Panc1 (cell line): Measurements from ENCODE around the gene UPF2.

Experiments used
- POLR2AphosphoS5 ChIP-seq: IDR thresholded peaks from 2 replicates; pipeline ENCODE4 v1.6.1; 2012; ENCODE audit warnings: mild to moderate bottlenecking, low read depth, low read length, moderate library complexity
- SIN3A ChIP-seq: IDR thresholded peaks from 2 replicates; pipeline ENCODE4 v1.6.1; 2012; ENCODE audit warnings: low read depth, mild to moderate bottlenecking, low read length, moderate library complexity, borderline replicate concordance; ENCODE audit not compliant: insufficient read depth
- TCF7L2 ChIP-seq: IDR thresholded peaks from 2 replicates; pipeline ENCODE4 v1.6.1; 2011; ENCODE audit warnings: mild to moderate bottlenecking, low read depth, low read length, inconsistent platforms
- TF ChIP-seq, protein P1 (sequence below): fragments of 450-650 bp; IDR thresholded peaks from 2 replicates; pipeline ENCODE4 v1.5.1; 2017; ENCODE audit warnings: mild to moderate bottlenecking

DNA sequence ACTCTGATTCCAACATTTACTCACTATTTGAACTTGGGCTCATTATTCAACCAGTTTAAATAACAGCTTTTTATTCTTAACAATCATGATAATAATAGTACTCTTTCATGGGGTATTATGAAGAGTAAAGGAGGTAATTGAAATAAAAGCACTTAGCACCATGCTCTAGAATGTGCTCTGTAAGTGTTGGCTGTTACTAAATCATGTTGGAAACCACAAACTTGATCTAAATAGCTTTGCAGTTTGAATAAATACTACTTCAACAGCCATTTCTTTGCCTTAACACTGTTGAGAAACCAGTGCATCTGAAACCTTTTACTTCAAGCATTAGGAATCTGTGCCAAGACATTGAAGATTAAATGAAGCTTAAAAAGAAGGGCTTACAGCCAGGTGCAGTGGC, 7.9 kb upstream of the UPF2 start:
- TF ChIP-seq, protein P1, sequence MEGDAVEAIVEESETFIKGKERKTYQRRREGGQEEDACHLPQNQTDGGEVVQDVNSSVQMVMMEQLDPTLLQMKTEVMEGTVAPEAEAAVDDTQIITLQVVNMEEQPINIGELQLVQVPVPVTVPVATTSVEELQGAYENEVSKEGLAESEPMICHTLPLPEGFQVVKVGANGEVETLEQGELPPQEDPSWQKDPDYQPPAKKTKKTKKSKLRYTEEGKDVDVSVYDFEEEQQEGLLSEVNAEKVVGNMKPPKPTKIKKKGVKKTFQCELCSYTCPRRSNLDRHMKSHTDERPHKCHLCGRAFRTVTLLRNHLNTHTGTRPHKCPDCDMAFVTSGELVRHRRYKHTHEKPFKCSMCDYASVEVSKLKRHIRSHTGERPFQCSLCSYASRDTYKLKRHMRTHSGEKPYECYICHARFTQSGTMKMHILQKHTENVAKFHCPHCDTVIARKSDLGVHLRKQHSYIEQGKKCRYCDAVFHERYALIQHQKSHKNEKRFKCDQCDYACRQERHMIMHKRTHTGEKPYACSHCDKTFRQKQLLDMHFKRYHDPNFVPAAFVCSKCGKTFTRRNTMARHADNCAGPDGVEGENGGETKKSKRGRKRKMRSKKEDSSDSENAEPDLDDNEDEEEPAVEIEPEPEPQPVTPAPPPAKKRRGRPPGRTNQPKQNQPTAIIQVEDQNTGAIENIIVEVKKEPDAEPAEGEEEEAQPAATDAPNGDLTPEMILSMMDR, result no peak
- TF ChIP-seq POLR2AphosphoS5, result no peak
- TF ChIP-seq SIN3A, result no peak
- no peak for TF ChIP-seq TCF7L2
